Activated CD8-positive, alpha-beta T cell treated with anti-CD3 and anti-CD28 coated beads for 36 hours (primary cell): Measurements from ENCODE around the gene ST13. TPM values are rescaled to one million over a fixed set of nuclear protein-coding genes. Genes with fewer than 3 reads are reported as not detected.

ENCODE experiments used
- ATAC-seq: fragments of 200-7000 bp; cut with Tn5 transposase; one replicate; pipeline ENCODE4 v1.10.0; 2021; ENCODE audit warnings: mild to moderate bottlenecking, moderate library complexity
- CTCF ChIA-PET: fragments of 350-600 bp; sonication (Branson Sonifier 250); formaldehyde crosslinking; loops from one replicate; lab custom pipeline; 2021; ENCODE audit warnings: antibody characterized with exemption; lab: Charles Lee
- POLR2A ChIA-PET: fragments of 350-600 bp; sonication (Branson Sonifier 250); formaldehyde crosslinking; loops from one replicate; lab custom pipeline; 2021; ENCODE audit warnings: antibody characterized with exemption; lab: Charles Lee
- DNase-seq: peaks from one replicate; pipeline ENCODE4 v3.0.0-alpha.2; 2020
- H3K27ac Mint-ChIP-seq: one replicate; pipeline ENCODE4 v1.8.0; 2021; ENCODE audit warnings: mild to moderate bottlenecking, mixed read lengths
- H3K27me3 Mint-ChIP-seq: one replicate; pipeline ENCODE4 v1.8.0; 2021; ENCODE audit warnings: mixed read lengths
- H3K36me3 Mint-ChIP-seq: one replicate; pipeline ENCODE4 v1.8.0; 2021; ENCODE audit warnings: low read depth, mixed read lengths
- H3K4me1 Mint-ChIP-seq: one replicate; pipeline ENCODE4 v1.8.0; 2021; ENCODE audit warnings: low read depth, mixed read lengths
- H3K4me3 Mint-ChIP-seq: one replicate; pipeline ENCODE4 v1.8.0; 2021; ENCODE audit warnings: mild to moderate bottlenecking, moderate library complexity, mixed read lengths
- H3K9me3 Mint-ChIP-seq: one replicate; pipeline ENCODE4 v1.8.0; 2021; ENCODE audit warnings: mixed read lengths
- intact Hi-C: fragments of 100-400 bp; cut with micrococcal nuclease; formaldehyde crosslinking; loops from one replicate; pipeline ENCODE4 v1.10.0; 2022
- total RNA-seq, 2 experiments: library from RNA; stranded (reverse); gene quantifications; one replicate each; pipeline ENCODE4 v1.2.3, GENCODE V29; 2021
- TF ChIP-seq, protein P1 (sequence below): fragments of 200-600 bp; IDR thresholded peaks from one replicate; pipeline ENCODE4 v1.8.0; 2022; ENCODE audit warnings: antibody characterized with exemption, mild to moderate bottlenecking

Gene ST13
- total RNA-seq, 2 experiments from 2014 or later: 237 to 249 TPM

DNA sequence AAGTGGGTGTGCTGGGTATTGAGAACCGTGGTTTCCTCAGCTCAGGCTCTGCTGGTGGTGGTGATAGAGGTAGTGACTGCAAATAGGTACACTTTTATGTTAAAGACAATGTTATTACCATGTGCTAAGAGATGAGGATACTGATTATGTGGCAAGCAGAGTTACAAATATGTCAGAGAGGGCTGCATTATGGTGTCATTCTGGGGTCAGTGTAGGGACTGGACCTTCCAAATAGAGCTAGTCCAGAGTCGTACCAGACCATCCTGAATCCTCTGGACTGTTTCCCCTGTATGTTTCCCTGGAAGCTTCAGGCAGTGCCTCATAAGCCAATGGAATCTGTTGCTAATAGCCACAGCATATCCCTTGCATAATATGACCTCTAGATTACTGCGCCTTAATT lies 5.6 kb upstream of the ST13 start, which contains the start of gene DNAJB7:
Gene DNAJB7, minus strand, starts transcription at position 101 of the 400 bp plus-strand sequence. CDS start 119 bp downstream, outside the sequence.
- TF ChIP-seq, protein P1, sequence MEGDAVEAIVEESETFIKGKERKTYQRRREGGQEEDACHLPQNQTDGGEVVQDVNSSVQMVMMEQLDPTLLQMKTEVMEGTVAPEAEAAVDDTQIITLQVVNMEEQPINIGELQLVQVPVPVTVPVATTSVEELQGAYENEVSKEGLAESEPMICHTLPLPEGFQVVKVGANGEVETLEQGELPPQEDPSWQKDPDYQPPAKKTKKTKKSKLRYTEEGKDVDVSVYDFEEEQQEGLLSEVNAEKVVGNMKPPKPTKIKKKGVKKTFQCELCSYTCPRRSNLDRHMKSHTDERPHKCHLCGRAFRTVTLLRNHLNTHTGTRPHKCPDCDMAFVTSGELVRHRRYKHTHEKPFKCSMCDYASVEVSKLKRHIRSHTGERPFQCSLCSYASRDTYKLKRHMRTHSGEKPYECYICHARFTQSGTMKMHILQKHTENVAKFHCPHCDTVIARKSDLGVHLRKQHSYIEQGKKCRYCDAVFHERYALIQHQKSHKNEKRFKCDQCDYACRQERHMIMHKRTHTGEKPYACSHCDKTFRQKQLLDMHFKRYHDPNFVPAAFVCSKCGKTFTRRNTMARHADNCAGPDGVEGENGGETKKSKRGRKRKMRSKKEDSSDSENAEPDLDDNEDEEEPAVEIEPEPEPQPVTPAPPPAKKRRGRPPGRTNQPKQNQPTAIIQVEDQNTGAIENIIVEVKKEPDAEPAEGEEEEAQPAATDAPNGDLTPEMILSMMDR: no peak
- POLR2A ChIA-PET: interaction anchor here (0.8 to 1.0 kb wide), 2 partner anchors 33 to 43 kb away, joined by 3 read pairs; partner anchors contain the start of gene SLC25A17
- Mint-ChIP-seq H3K4me1 (peaks cover 29% of the 10 kb centered on the region), H3K9me3 (no peaks in the 10 kb centered on the region), H3K27ac (peak within 1 kb of the TSS; percentile 41), H3K27me3 (no peaks in the 10 kb centered on the region), H3K4me3 (no peak within 1 kb of the TSS), H3K36me3 (peaks cover 14% of the 10 kb centered on the region)
- ATAC-seq: no peak
- intact Hi-C loops: no loop called here
- DNase-seq: no peak
- CTCF ChIA-PET: interaction anchor here (1.1 to 1.8 kb wide), 4 partner anchors 21 to 216 kb away, joined by 3 to 7 read pairs (median 4); no protein-coding TSS in a partner anchor

GRCh38 chr22:40857309-40857855 lies 943 bp upstream of the ST13 start:
- CTCF ChIA-PET: interaction anchor here (0.6 to 2.1 kb wide), 6 partner anchors 9 to 174 kb away, joined by 3 to 9 read pairs (median 4); partner anchors contain the start of gene SLC25A17
- TF ChIP-seq, protein P1: no peak
- Mint-ChIP-seq H3K27me3 (no peaks in the 10 kb centered on the region), H3K36me3 (peaks cover 20% of the 10 kb centered on the region), H3K4me1 (peaks cover 45% of the 10 kb centered on the region), H3K27ac (peak overlapping the region; percentile 100), H3K9me3 (no peaks in the 10 kb centered on the region), H3K4me3 (peak overlapping the region; percentile 94)
- no peak for ATAC-seq
- POLR2A ChIA-PET: interaction anchor here (0.6 to 1.5 kb wide), 8 partner anchors 9 to 1540 kb away, joined by 3 to 5 read pairs (median 3); partner anchors contain the start of genes ACO2 and PHF5A
- intact Hi-C loops: no loop called here
- no peak for DNase-seq

DNA sequence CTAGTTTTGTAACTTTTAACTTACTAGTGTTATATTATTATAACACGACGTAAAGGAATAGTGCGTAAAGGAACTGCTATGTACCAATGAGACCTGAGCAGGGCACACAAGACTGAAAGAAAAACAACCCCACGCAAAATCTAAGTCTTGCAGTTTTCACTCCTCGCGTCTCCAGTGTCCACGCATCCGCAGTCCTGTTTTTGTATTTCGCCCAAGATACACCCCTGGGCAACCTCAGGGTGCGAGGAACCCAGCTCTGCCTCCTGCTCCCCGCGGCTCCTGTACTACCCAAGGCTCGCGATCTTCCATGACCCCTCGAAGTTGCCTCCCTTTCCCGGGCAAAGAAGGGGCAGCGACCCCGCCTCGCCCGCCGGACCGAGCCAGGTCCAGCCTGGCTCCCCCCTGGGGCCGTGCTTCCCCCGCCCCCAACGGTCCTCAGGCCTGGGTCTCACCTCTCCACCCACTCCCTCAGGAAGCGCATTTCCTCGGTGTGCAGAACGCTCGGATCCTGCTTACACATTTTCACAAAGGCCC lies 393 bp downstream of the ST13 start:
- ATAC-seq: peak; percentile 24
- intact Hi-C loops: no loop called here
- TF ChIP-seq, protein P1: no peak
- peak overlapping the region; percentile 94 for H3K4me3 Mint-ChIP-seq
- ChIA-PET CTCF (interaction anchor here (0.6 to 2.1 kb wide), 4 partner anchors 10 to 173 kb away, joined by 3 to 9 read pairs (median 6); no protein-coding TSS in a partner anchor), POLR2A (interaction anchor here (0.7 to 1.7 kb wide), 7 partner anchors 22 to 238 kb away, joined by 3 to 5 read pairs (median 3); partner anchors contain the start of gene SLC25A17)
- peaks cover 52% of the 10 kb centered on the region for H3K4me1 Mint-ChIP-seq
- no peaks in the 10 kb centered on the region for H3K27me3 Mint-ChIP-seq
- H3K36me3 Mint-ChIP-seq: peaks cover 17% of the 10 kb centered on the region
- H3K9me3 Mint-ChIP-seq: no peaks in the 10 kb centered on the region
- H3K27ac Mint-ChIP-seq: peak overlapping the region; percentile 100
- DNase-seq: peak; percentile 47

GRCh38 chr22:40855071-40855978 lies 1.1 kb downstream of the ST13 start:
- H3K4me1 Mint-ChIP-seq: peaks cover 51% of the 10 kb centered on the region
- peak overlapping the region; percentile 94 for H3K4me3 Mint-ChIP-seq
- peaks cover 15% of the 10 kb centered on the region for H3K36me3 Mint-ChIP-seq
- intact Hi-C loops: no loop called here
- ATAC-seq (no peak), DNase-seq (peak; percentile 52)
- H3K9me3 Mint-ChIP-seq: no peaks in the 10 kb centered on the region
- peak overlapping the region; percentile 100 for H3K27ac Mint-ChIP-seq
- TF ChIP-seq, protein P1: no peak
- ChIA-PET POLR2A (interaction anchor here (1.7 kb wide), 1 partner anchor 25 kb away, joined by 4 read pairs; no protein-coding TSS in a partner anchor), CTCF (interaction anchor here (0.9 to 2.5 kb wide), 6 partner anchors 19 to 172 kb away, joined by 3 to 7 read pairs (median 4); no protein-coding TSS in a partner anchor)
- no peaks in the 10 kb centered on the region for H3K27me3 Mint-ChIP-seq
